IMR-90 (cell line): ENCODE measurements around the gene PAF1. TPM values are rescaled to one million over a fixed set of nuclear protein-coding genes. Genes with fewer than 3 reads are reported as not detected.

Source experiments
- ATAC-seq: fragments of 200-7000 bp; cut with Tn5 transposase; 2 replicates; pipeline ENCODE4 v1.9.1; 2020; ENCODE audit warnings: low read depth, mild to moderate bottlenecking, moderate library complexity
- BruUV-seq: library from RNA; stranded (reverse); fragments of 400-500 nt; replicated peaks from 2 replicates; lab custom pipeline; 2021; lab: Mats Ljungman, UMichigan
- CTCF ChIA-PET: fragments of 300-600 bp; formaldehyde crosslinking; extraction: SDS; loops from one replicate; lab custom pipeline; 2021; ENCODE audit warnings: antibody characterized with exemption; lab: Yijun Ruan, JAX
- POLR2A ChIA-PET: fragments of 300-600 bp; sonication (Branson Sonifier 250); formaldehyde crosslinking; loops from one replicate; lab custom pipeline; 2022; ENCODE audit warnings: antibody characterized with exemption; ENCODE audit not compliant: unreplicated experiment; lab: Charles Lee
- DNase-seq: peaks from one replicate; pipeline ENCODE4 v3.0.0; 2013
- H2AFZ ChIP-seq: replicated peaks from 2 replicates; pipeline ENCODE3; 2013; ENCODE audit warnings: low read length, mild to moderate bottlenecking; ENCODE audit not compliant: poor library complexity
- H2AK5ac ChIP-seq: 2 replicates; pipeline ENCODE4 v1.6.1; 2013; ENCODE audit warnings: low read depth, low read length, inconsistent platforms
- H2AK9ac ChIP-seq: replicated peaks from 2 replicates; pipeline ENCODE3; 2013; ENCODE audit warnings: mild to moderate bottlenecking, low read depth, low read length, moderate library complexity; ENCODE audit not compliant: poor library complexity
- H2BK120ac ChIP-seq: 2 replicates; pipeline ENCODE4 v1.6.1; 2013; ENCODE audit warnings: low read depth, low read length, inconsistent platforms
- H2BK15ac ChIP-seq: 3 replicates; pipeline ENCODE4 v1.6.1; 2013; ENCODE audit warnings: low read depth, low read length, inconsistent platforms
- H2BK20ac ChIP-seq: 2 replicates; pipeline ENCODE4 v1.6.1; 2013; ENCODE audit warnings: low read depth, mild to moderate bottlenecking, inconsistent platforms, low read length, moderate library complexity
- H2BK5ac ChIP-seq: 2 replicates; pipeline ENCODE4 v1.6.1; 2013; ENCODE audit warnings: mild to moderate bottlenecking, low read depth, low read length, inconsistent platforms; ENCODE audit not compliant: poor library complexity, severe bottlenecking
- H3K14ac ChIP-seq: replicated peaks from 2 replicates; pipeline ENCODE4 v1.6.1; 2013; ENCODE audit warnings: low read depth, low read length, inconsistent platforms
- H3K18ac ChIP-seq: 2 replicates; pipeline ENCODE4 v1.6.1; 2013; ENCODE audit warnings: low read depth, low read length, control low read depth
- H3K23ac ChIP-seq: 2 replicates; pipeline ENCODE4 v1.6.1; 2013; ENCODE audit warnings: low read depth, low read length, inconsistent platforms
- H3K27ac ChIP-seq: 2 replicates; pipeline ENCODE4 v1.5.1; 2013; ENCODE audit warnings: mild to moderate bottlenecking, control low read depth, low read length; ENCODE audit not compliant: insufficient read depth
- H3K27me3 ChIP-seq: 2 replicates; pipeline ENCODE4 v1.6.1; 2013; ENCODE audit warnings: low read length; ENCODE audit not compliant: control insufficient read depth, insufficient read depth
- H3K36me3 ChIP-seq: 2 replicates; pipeline ENCODE4 v1.6.1; 2013; ENCODE audit warnings: low read length, mixed read lengths; ENCODE audit not compliant: control insufficient read depth, insufficient read depth
- H3K4ac ChIP-seq: 2 replicates; pipeline ENCODE4 v1.6.1; 2013; ENCODE audit warnings: low read depth, low read length, inconsistent platforms
- H3K4me1 ChIP-seq: 2 replicates; pipeline ENCODE4 v1.6.1; 2013; ENCODE audit warnings: low read length, mixed read lengths; ENCODE audit not compliant: control insufficient read depth, insufficient read depth
- H3K4me2 ChIP-seq: 2 replicates; pipeline ENCODE4 v1.6.1; 2013; ENCODE audit warnings: low read depth, mild to moderate bottlenecking, control low read depth, low read length, moderate library complexity
- H3K4me3 ChIP-seq: 2 replicates; pipeline ENCODE4 v1.5.1; 2013; ENCODE audit warnings: low read depth, mild to moderate bottlenecking, control low read depth, low read length, moderate library complexity; ENCODE audit not compliant: insufficient read depth
- H3K56ac ChIP-seq: 2 replicates; pipeline ENCODE4 v1.6.1; 2013; ENCODE audit warnings: low read length, inconsistent platforms; ENCODE audit not compliant: insufficient read depth; ENCODE audit errors: extremely low read depth
- H3K79me1 ChIP-seq, 2 experiments: 2 replicates each; pipeline ENCODE4 v1.6.1; 2013; ENCODE audit warnings: low read length in 2 of 2, inconsistent platforms in 1 of 2, low read depth in 1 of 2
- H3K9ac ChIP-seq: 2 replicates; pipeline ENCODE4 v1.6.1; 2013; ENCODE audit warnings: low read depth, low read length, control low read depth
- H3K9me1 ChIP-seq: 2 replicates; pipeline ENCODE4 v1.6.1; 2013; ENCODE audit warnings: low read length, inconsistent platforms; ENCODE audit not compliant: insufficient read depth
- H3K9me3 ChIP-seq: 2 replicates; pipeline ENCODE4 v1.6.1; 2013; ENCODE audit warnings: low read length; ENCODE audit not compliant: control insufficient read depth, insufficient read depth
- H4K20me1 ChIP-seq: 2 replicates; pipeline ENCODE4 v1.6.1; 2013; ENCODE audit warnings: low read length, inconsistent platforms; ENCODE audit not compliant: insufficient read depth
- H4K5ac ChIP-seq: 2 replicates; pipeline ENCODE4 v1.6.1; 2013; ENCODE audit warnings: mild to moderate bottlenecking, low read depth, low read length, control low read depth
- H4K8ac ChIP-seq, 2 experiments: 2 replicates each; pipeline ENCODE4 v1.6.1; 2013; ENCODE audit warnings: low read depth in 2 of 2, low read length in 2 of 2, control low read depth in 1 of 2, inconsistent platforms in 1 of 2
- H4K91ac ChIP-seq: 2 replicates; pipeline ENCODE4 v1.6.1; 2013; ENCODE audit warnings: low read depth, low read length, inconsistent platforms; ENCODE audit not compliant: insufficient read depth
- ELK1 ChIP-seq: fragments of 150-350 bp; IDR thresholded peaks from 2 replicates; pipeline ENCODE4 v1.6.1; 2016; ENCODE audit warnings: low read depth, mild to moderate bottlenecking, low read length, moderate library complexity, borderline replicate concordance
- POLR2A ChIP-seq: IDR thresholded peaks from 2 replicates; pipeline ENCODE4 v1.6.1; 2012; ENCODE audit warnings: mild to moderate bottlenecking, low read depth, low read length
- RFX5 ChIP-seq: IDR thresholded peaks from 2 replicates; pipeline ENCODE4 v1.8.0; 2012; ENCODE audit warnings: low read depth, mild to moderate bottlenecking, low read length, moderate library complexity
- SMC3 ChIP-seq: fragments of 150-350 bp; IDR thresholded peaks from 2 replicates; pipeline ENCODE4 v1.6.1; 2016; ENCODE audit warnings: low read depth, mild to moderate bottlenecking, antibody characterized with exemption, low read length, moderate library complexity
- WGBS, 2 experiments: methylation state at CpG; one replicate each; pipeline versions ENCODE4 v1.1.5 to v1.1.7; 2013; ENCODE audit warnings: missing lambda C conversion rate in 2 of 2; ENCODE audit not compliant: insufficient read length in 1 of 2; ENCODE audit errors: extremely low coverage in 2 of 2; 5-methylcytosine and 5-hydroxymethylcytosine counted together
- dilution Hi-C: fragments of 300-500 bp; cut with HindIII; formaldehyde crosslinking; loops from one replicate; pipeline ENCODE4 v1.14.3; 2018; ENCODE audit warnings: low sequenced_read_pairs; ENCODE audit not compliant: unreplicated experiment
- in situ Hi-C: fragments of 300-500 bp; cut with MboI; formaldehyde crosslinking; loops from 3 replicates; pipeline ENCODE4 v1.14.3; 2019; ENCODE audit warnings: low sequenced_read_pairs, inconsistent platforms, mixed read lengths
- intact Hi-C: fragments of 100-400 bp; cut with micrococcal nuclease; formaldehyde crosslinking; loops from 2 replicates; pipeline ENCODE4 v1.10.0; 2022
- polyA plus RNA-seq, 3 experiments: library from polyadenylated mRNA; depleted of rRNA; stranded (reverse); fragments of >200 nt; gene quantifications; 2 replicates each; pipeline ENCODE4 v1.2.3, GENCODE V29; 2012; ENCODE audit warnings: low replicate concordance in 1 of 3
- total RNA-seq: library from RNA; depleted of rRNA; stranded (reverse); fragments of >200 nt; gene quantifications from 2 replicates; pipeline ENCODE4 v1.2.3, GENCODE V29; 2012

Gene PAF1
- total and polyA plus RNA-seq, 2 of the 4 experiments (the other 2 are of a cell fraction): 45.7 to 54.3 TPM

GRCh38 chr19:39432677-39433025 lies 41.7 kb upstream of the PAF1 start:
- Histone ChIP-seq H3K14ac (no peak overlapping the region), H2BK5ac (no peak overlapping the region), H2AK9ac (no peak overlapping the region), H3K27me3 (no peaks in the 10 kb centered on the region), H3K23ac (no peak overlapping the region), H3K79me1 (peaks cover 23 to 49% of the 10 kb centered on the region in 2 experiments), H3K27ac (no peak overlapping the region), H4K20me1 (peaks cover 46% of the 10 kb centered on the region), H3K4me1 (peaks cover 22% of the 10 kb centered on the region), H4K91ac (no peak overlapping the region), H2AFZ (no peak overlapping the region), H3K4me2 (no peak overlapping the region), H3K9me1 (peaks cover 7% of the 10 kb centered on the region), H3K4me3 (no peak overlapping the region), H3K36me3 (peaks cover 23% of the 10 kb centered on the region), H2BK120ac (no peak overlapping the region), H2AK5ac (no peak overlapping the region), H2BK20ac (no peak overlapping the region), H3K9ac (no peak overlapping the region), H3K18ac (no peak overlapping the region), H4K8ac (no peak overlapping the region), H3K4ac (no peak overlapping the region), H3K9me3 (no peaks in the 10 kb centered on the region), H2BK15ac (no peak overlapping the region), H4K5ac (no peak overlapping the region), H3K56ac (no peak overlapping the region)
- CTCF ChIA-PET: interaction anchor here (0.6 kb wide), 1 partner anchor 104 kb away, joined by 4 read pairs; no protein-coding TSS in a partner anchor
- no peak for ATAC-seq
- POLR2A ChIA-PET: no interaction called here
- dilution Hi-C loops (no loop called here), intact Hi-C loops (no loop called here), in situ Hi-C loops (loop anchor here (25.0 kb wide), 1 partner anchor 405 kb away; the partner anchor contains the start of genes DYRK1B and FBL)
- TF ChIP-seq SMC3 (no peak), ELK1 (no peak), POLR2A (peak; percentile 14; the same call in 1 of the 2 replicates), RFX5 (no peak)
- WGBS, 2 experiments: no CpG with 5 or more reads among the region's 8 CpGs
- DNase-seq: no peak
- no TSS peak for BruUV-seq
